HEK293T (cell line): Measurements from ENCODE around the gene MICAL2.

Experiments
- CTCF ChIA-PET: fragments of 350-600 bp; formaldehyde crosslinking; extraction: SDS; loops from one replicate; lab custom pipeline; 2021; ENCODE audit warnings: antibody characterized with exemption, inconsistent platforms; lab: Yijun Ruan, JAX
- POLR2A ChIA-PET: fragments of 350-600 bp; formaldehyde crosslinking; extraction: SDS; loops from one replicate; lab custom pipeline; 2020; ENCODE audit warnings: antibody characterized with exemption, inconsistent platforms; lab: Yijun Ruan, JAX
- DNase-seq: peaks from one replicate; pipeline ENCODE4 v3.0.0; 2012; ENCODE audit warnings: mixed read lengths; ENCODE audit errors: extremely low spot score
- ARNT ChIP-seq: fragments of 450-650 bp; IDR thresholded peaks from 2 replicates; pipeline ENCODE4 v1.6.1; 2017; ENCODE audit warnings: mild to moderate bottlenecking
- BHLHE40 ChIP-seq: fragments of 450-650 bp; IDR thresholded peaks from 2 replicates; pipeline ENCODE4 v1.6.1; 2016; ENCODE audit warnings: mild to moderate bottlenecking, moderate library complexity, borderline replicate concordance
- CTBP1 ChIP-seq: fragments of 450-650 bp; IDR thresholded peaks from 2 replicates; pipeline ENCODE4 v1.6.1; 2016; ENCODE audit warnings: borderline replicate concordance
- ELF4 ChIP-seq: fragments of 450-650 bp; IDR thresholded peaks from 2 replicates; pipeline ENCODE4 v1.6.1; 2017; ENCODE audit warnings: antibody characterized with exemption
- FOXA1 ChIP-seq: fragments of 450-650 bp; IDR thresholded peaks from 2 replicates; pipeline ENCODE4 v1.6.1; 2016; ENCODE audit warnings: mild to moderate bottlenecking
- FOXK2 ChIP-seq: fragments of 450-650 bp; IDR thresholded peaks from 2 replicates; pipeline ENCODE4 v1.6.1; 2016; ENCODE audit warnings: mild to moderate bottlenecking
- FOXM1 ChIP-seq: fragments of 450-650 bp; IDR thresholded peaks from 2 replicates; pipeline ENCODE4 v1.6.1; 2017; ENCODE audit warnings: mild to moderate bottlenecking, borderline replicate concordance
- HDGF ChIP-seq: fragments of 450-650 bp; IDR thresholded peaks from 2 replicates; pipeline ENCODE4 v1.6.1; 2017; ENCODE audit warnings: antibody characterized with exemption, borderline replicate concordance
- L3MBTL2 ChIP-seq: fragments of 450-650 bp; conservative IDR thresholded peaks from 2 replicates; pipeline ENCODE4 v1.6.1; 2016; ENCODE audit warnings: mild to moderate bottlenecking
- LEF1 ChIP-seq: fragments of 450-650 bp; IDR thresholded peaks from 2 replicates; pipeline ENCODE4 v1.6.1; 2017; ENCODE audit warnings: mild to moderate bottlenecking, borderline replicate concordance
- NFRKB ChIP-seq: fragments of 450-650 bp; IDR thresholded peaks from 2 replicates; pipeline ENCODE4 v1.6.1; 2016; ENCODE audit warnings: mild to moderate bottlenecking, moderate library complexity
- PKNOX1 ChIP-seq: fragments of 450-650 bp; IDR thresholded peaks from 2 replicates; pipeline ENCODE4 v1.6.1; 2016
- SP1 ChIP-seq: fragments of 450-650 bp; IDR thresholded peaks from 2 replicates; pipeline ENCODE4 v1.6.1; 2017
- SUZ12 ChIP-seq: fragments of 450-650 bp; IDR thresholded peaks from 2 replicates; pipeline ENCODE4 v1.6.1; 2016; ENCODE audit warnings: mild to moderate bottlenecking
- TARDBP ChIP-seq: fragments of 450-650 bp; IDR thresholded peaks from 2 replicates; pipeline ENCODE4 v1.6.1; 2016
- ZNF384 ChIP-seq: fragments of 450-650 bp; IDR thresholded peaks from 2 replicates; pipeline ENCODE4 v1.6.1; 2016

MICAL2 gene

GRCh38 chr11:12271826-12272366 is 161.5 kb downstream of the MICAL2 start:
- no peak for DNase-seq
- CTCF ChIA-PET: no interaction called here
- POLR2A ChIA-PET: interaction anchor here (0.7 kb wide), 1 partner anchor 10 kb away, joined by 3 read pairs; no protein-coding TSS in a partner anchor
- TF ChIP-seq HDGF (no peak), CTBP1 (no peak), L3MBTL2 (no peak), LEF1 (no peak), ZNF384 (no peak), TARDBP (no peak), FOXM1 (no peak), SUZ12 (no peak), ARNT (no peak), FOXA1 (no peak), SP1 (no peak), FOXK2 (no peak), PKNOX1 (no peak), BHLHE40 (no peak), NFRKB (no peak), ELF4 (no peak)

GRCh38 chr11:12272821-12273617 is 162.6 kb downstream of the MICAL2 start:
- DNase-seq: no peak
- POLR2A ChIA-PET: no interaction called here
- no peak for TF ChIP-seq ELF4
- no peak for TF ChIP-seq SUZ12
- TF ChIP-seq FOXK2: no peak
- TF ChIP-seq CTBP1: no peak
- no peak for TF ChIP-seq FOXA1
- no peak for TF ChIP-seq LEF1
- TF ChIP-seq PKNOX1: no peak
- TF ChIP-seq TARDBP: no peak
- TF ChIP-seq NFRKB: no peak
- CTCF ChIA-PET: interaction anchor here (0.6 kb wide), 1 partner anchor 8 kb away, joined by 3 read pairs; no protein-coding TSS in a partner anchor

- TF ChIP-seq ELF4 (no peak), LEF1 (no peak), FOXA1 (no peak), NFRKB (no peak), CTBP1 (no peak), SP1 (no peak), TARDBP (no peak), SUZ12 (no peak), HDGF (no peak), FOXM1 (no peak), L3MBTL2 (no peak), BHLHE40 (no peak), PKNOX1 (no peak), ZNF384 (no peak), FOXK2 (no peak), ARNT (no peak)
- ChIA-PET CTCF (no interaction called here), POLR2A (no interaction called here)
- DNase-seq: no peak
These were observed 163.2 kb downstream of the MICAL2 start for GRCh38 chr11:12273618-12273995.

- DNase-seq: no peak
- ChIA-PET POLR2A (no interaction called here), CTCF (no interaction called here)
- TF ChIP-seq LEF1: no peak
- TF ChIP-seq FOXK2: no peak
- no peak for TF ChIP-seq ARNT
- TF ChIP-seq ZNF384: no peak
- no peak for TF ChIP-seq TARDBP
- no peak for TF ChIP-seq HDGF
- TF ChIP-seq NFRKB: no peak
- TF ChIP-seq PKNOX1: no peak
- TF ChIP-seq L3MBTL2: no peak
These were observed 163.7 kb downstream of the MICAL2 start for GRCh38 chr11:12274056-12274455.

- DNase-seq: no peak
- POLR2A ChIA-PET: no interaction called here
- no peak for TF ChIP-seq SUZ12
- TF ChIP-seq ELF4: no peak
- no peak for TF ChIP-seq LEF1
- no peak for TF ChIP-seq SP1
- no peak for TF ChIP-seq PKNOX1
- TF ChIP-seq FOXK2: no peak
- no peak for TF ChIP-seq NFRKB
- no peak for TF ChIP-seq TARDBP
- no peak for TF ChIP-seq CTBP1
- no peak for TF ChIP-seq FOXM1
- TF ChIP-seq BHLHE40: no peak
- TF ChIP-seq ARNT: no peak
- CTCF ChIA-PET: no interaction called here
These were observed 164.3 kb downstream of the MICAL2 start for GRCh38 chr11:12274558-12275197.
